ENCODE measurements around the gene MAML3. TPM values are rescaled to one million over a fixed set of nuclear protein-coding genes. Genes with fewer than 3 reads are reported as not detected.

MAML3 gene
- total and polyA plus RNA-seq, 3 experiments from 2014 or later = 0.44 to 0.57 (median 0.52) TPM

DNA sequence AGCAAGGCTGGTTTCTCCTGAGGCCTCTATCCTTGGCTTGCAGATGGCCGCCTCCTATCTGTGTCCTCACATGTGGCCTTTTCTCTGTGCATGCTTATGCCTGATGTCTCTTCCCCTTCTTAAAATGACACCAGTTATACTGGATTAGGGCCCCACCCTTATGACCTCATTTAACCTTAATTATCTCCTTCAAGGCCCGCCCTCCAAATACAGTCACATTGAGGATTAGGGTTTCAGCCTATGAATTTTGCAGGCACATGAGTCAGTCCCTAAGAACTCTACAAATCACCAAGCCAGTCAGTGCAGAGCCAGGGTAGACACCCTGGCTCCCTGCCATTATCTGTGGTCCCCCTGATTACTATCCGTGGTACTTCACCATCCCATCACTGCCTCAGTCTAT lies 51.6 kb downstream of the MAML3 start:
- Histone ChIP-seq H3K27me3 (ENCODE audit: insufficient read depth, low read length, poor library complexity, severe bottlenecking) (no peaks in the 10 kb centered on the region), H3K36me3 (ENCODE audit: insufficient read depth, low read length) (no peaks in the 10 kb centered on the region), H3K4me1 (ENCODE audit: insufficient read depth, low read length) (peaks cover 15% of the 10 kb centered on the region), H3K4me3 (ENCODE audit: low read length) (no peak overlapping the region), H3K9me3 (ENCODE audit: low read length) (no peaks in the 10 kb centered on the region), H3K27ac (ENCODE audit: low read depth, low read length) (no peak overlapping the region)
- peaks cover 7 to 29% (median 17%) of the 10 kb centered on the region in 3 donors for H3K4me1 Mint-ChIP-seq
- no peak for DNase-seq
- no peaks in the 10 kb centered on the region for H3K27me3 Mint-ChIP-seq
- peaks cover 0 to 6% (median 0%) of the 10 kb centered on the region in 5 donors for H3K9me3 Mint-ChIP-seq
- peak overlapping the region in 1 of 8 donors; percentile 52 for H3K27ac Mint-ChIP-seq
- peaks cover 0 to 8% (median 2%) of the 10 kb centered on the region in 3 donors for H3K36me3 Mint-ChIP-seq
- H3K4me3 Mint-ChIP-seq = no peak overlapping the region
- POLR2A ChIA-PET = no interaction called here
- CTCF ChIA-PET = no interaction called here

DNA sequence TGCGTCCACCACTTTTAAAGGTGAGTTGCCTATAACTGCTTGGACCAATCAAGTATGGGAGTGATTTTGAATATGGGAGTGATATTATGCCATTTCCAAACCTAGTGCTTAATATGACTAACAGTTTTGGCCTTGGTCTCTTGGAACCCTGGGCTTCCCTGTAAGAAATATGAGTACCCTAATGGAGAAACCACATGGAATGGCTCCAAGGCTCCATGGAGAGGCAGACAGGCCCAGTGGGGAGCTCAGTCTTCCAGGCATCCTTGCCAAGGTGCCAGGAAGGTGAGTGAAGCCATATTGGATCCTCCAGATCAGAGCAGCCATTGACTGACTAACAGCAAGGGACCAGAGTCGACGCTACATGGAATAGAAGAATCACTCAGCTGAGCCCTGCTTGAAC lies 53.2 kb downstream of the MAML3 start:
- H3K36me3 ChIP-seq (ENCODE audit: insufficient read depth, low read length) = no peaks in the 10 kb centered on the region
- Mint-ChIP-seq H3K4me1 (peaks cover 20 to 45% (median 28%) of the 10 kb centered on the region in 3 donors), H3K27me3 (no peaks in the 10 kb centered on the region), H3K27ac (no peak overlapping the region), H3K36me3 (peaks cover 0 to 8% (median 0%) of the 10 kb centered on the region in 3 donors), H3K9me3 (peaks cover 0 to 4% (median 0%) of the 10 kb centered on the region in 5 donors), H3K4me3 (no peak overlapping the region)
- peaks cover 31% of the 10 kb centered on the region for H3K4me1 ChIP-seq (ENCODE audit: insufficient read depth, low read length)
- no peaks in the 10 kb centered on the region for H3K9me3 ChIP-seq (ENCODE audit: low read length)
- H3K27ac ChIP-seq (ENCODE audit: low read depth, low read length) = no peak overlapping the region
- POLR2A ChIA-PET = no interaction called here
- no peak for DNase-seq
- CTCF ChIA-PET = no interaction called here
- no peak overlapping the region for H3K4me3 ChIP-seq (ENCODE audit: low read length)
- no peaks in the 10 kb centered on the region for H3K27me3 ChIP-seq (ENCODE audit: insufficient read depth, low read length, poor library complexity, severe bottlenecking)

DNA sequence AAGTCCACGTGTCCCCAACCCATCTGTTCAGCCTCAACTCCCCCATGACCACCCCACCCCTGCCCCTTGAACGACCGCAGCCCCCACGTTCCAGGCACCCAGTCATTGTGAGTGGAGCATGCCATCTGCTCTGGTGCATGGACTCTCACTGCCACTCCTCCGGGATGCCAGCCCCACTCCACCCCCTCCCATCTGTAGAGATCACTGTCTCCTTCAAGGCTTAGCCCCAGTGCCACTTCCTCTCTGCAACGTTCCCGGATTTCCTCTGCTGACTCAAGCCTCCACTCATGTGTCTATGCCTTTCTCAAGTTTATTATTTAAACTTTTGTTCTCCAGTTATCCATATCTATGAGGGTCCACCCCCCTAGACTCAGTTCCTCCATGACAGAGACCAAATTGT lies 54.0 kb downstream of the MAML3 start:
- H3K36me3 Mint-ChIP-seq = peaks cover 0 to 8% (median 0%) of the 10 kb centered on the region in 3 donors
- ChIA-PET CTCF (no interaction called here), POLR2A (no interaction called here)
- peaks cover 39% of the 10 kb centered on the region for H3K4me1 ChIP-seq (ENCODE audit: insufficient read depth, low read length)
- H3K36me3 ChIP-seq (ENCODE audit: insufficient read depth, low read length) = no peaks in the 10 kb centered on the region
- DNase-seq = no peak
- no peak overlapping the region for H3K27ac ChIP-seq (ENCODE audit: low read depth, low read length)
- H3K4me3 Mint-ChIP-seq = peak overlapping the region in 2 of 7 donors; percentile 3 to 7
- H3K9me3 Mint-ChIP-seq = peaks cover 0 to 4% (median 0%) of the 10 kb centered on the region in 5 donors
- peaks cover 28 to 52% (median 36%) of the 10 kb centered on the region in 3 donors for H3K4me1 Mint-ChIP-seq
- peaks cover 0 to 3% of the 10 kb centered on the region in 2 donors for H3K27me3 Mint-ChIP-seq
- H3K9me3 ChIP-seq (ENCODE audit: low read length) = no peaks in the 10 kb centered on the region
- H3K27me3 ChIP-seq (ENCODE audit: insufficient read depth, low read length, poor library complexity, severe bottlenecking) = no peaks in the 10 kb centered on the region
- H3K27ac Mint-ChIP-seq = peak overlapping the region in 1 of 8 donors; percentile 28
- no peak overlapping the region for H3K4me3 ChIP-seq (ENCODE audit: low read length)

DNA sequence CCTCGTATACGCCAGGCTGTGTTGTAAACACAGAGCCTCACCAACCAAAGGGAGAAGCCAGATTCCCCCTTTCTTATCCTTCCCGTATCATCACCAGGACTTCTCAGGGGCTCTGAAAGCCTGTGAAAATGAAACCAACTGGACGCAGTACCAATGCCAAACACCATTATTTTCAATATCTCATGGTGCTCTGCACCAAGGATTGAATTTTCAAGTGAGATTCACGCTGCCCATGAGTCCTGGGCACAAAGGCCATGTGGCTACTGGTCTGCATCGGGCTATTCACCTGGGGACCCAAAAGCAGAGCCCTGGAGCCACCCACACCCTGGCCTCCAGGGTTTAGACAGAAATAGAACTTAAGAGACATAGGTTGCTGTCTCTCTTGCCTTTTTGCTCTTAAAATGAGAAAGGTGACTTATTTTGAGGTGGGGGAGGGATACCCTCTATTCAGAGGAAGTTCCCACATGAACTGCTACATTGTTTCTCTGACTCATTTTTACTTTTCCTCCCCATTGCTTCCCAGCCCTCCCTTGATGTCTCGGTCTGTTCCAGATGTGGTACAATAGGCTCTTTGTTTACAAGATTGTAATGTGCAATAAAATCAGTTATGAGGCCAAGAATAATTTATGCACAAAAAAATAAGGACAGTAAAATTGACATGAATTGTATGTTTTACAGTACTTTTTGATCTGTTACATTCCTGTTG lies 55.4 kb downstream of the MAML3 start:
- Mint-ChIP-seq H3K27ac (peak overlapping the region in 1 of 8 donors; percentile 50), H3K4me1 (peaks cover 31 to 60% (median 41%) of the 10 kb centered on the region in 3 donors), H3K36me3 (peaks cover 0 to 8% (median 0%) of the 10 kb centered on the region in 3 donors), H3K27me3 (peaks cover 0 to 3% of the 10 kb centered on the region in 2 donors), H3K9me3 (peaks cover 0 to 4% (median 0%) of the 10 kb centered on the region in 5 donors), H3K4me3 (no peak overlapping the region)
- ChIA-PET POLR2A (no interaction called here), CTCF (no interaction called here)
- Histone ChIP-seq H3K9me3 (ENCODE audit: low read length) (no peaks in the 10 kb centered on the region), H3K36me3 (ENCODE audit: insufficient read depth, low read length) (no peaks in the 10 kb centered on the region), H3K27ac (ENCODE audit: low read depth, low read length) (no peak overlapping the region), H3K4me3 (ENCODE audit: low read length) (no peak overlapping the region), H3K27me3 (ENCODE audit: insufficient read depth, low read length, poor library complexity, severe bottlenecking) (no peaks in the 10 kb centered on the region), H3K4me1 (ENCODE audit: insufficient read depth, low read length) (peaks cover 49% of the 10 kb centered on the region)
- no peak for DNase-seq

DNA sequence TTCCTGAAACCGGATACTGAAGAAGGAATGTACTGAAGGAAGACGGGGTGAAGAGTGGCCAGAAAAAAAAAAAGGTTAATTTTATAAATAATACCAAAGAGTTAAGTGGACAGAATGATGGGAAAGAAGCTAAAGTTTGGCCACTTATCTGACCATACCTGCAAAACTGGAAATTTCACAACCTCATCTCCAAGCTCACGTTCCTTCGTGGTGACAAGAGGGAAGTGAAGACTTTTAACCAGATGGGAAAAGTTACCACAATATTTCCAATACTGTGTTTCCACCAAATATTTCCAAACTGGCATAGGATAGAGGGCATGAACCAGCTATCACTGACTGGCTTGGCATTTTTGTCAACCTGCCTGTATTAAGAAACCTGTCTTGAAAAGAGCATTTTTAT lies 56.4 kb downstream of the MAML3 start:
- Mint-ChIP-seq H3K4me3 (peak overlapping the region in 1 of 7 donors; percentile 36), H3K27ac (peak overlapping the region in 1 of 8 donors; percentile 82), H3K27me3 (peaks cover 0 to 3% of the 10 kb centered on the region in 2 donors), H3K4me1 (peaks cover 31 to 51% (median 36%) of the 10 kb centered on the region in 3 donors), H3K36me3 (peaks cover 0 to 8% (median 0%) of the 10 kb centered on the region in 3 donors), H3K9me3 (peaks cover 0 to 2% (median 0%) of the 10 kb centered on the region in 5 donors)
- Histone ChIP-seq H3K4me3 (ENCODE audit: low read length) (no peak overlapping the region), H3K27me3 (ENCODE audit: insufficient read depth, low read length, poor library complexity, severe bottlenecking) (no peaks in the 10 kb centered on the region), H3K9me3 (ENCODE audit: low read length) (no peaks in the 10 kb centered on the region), H3K4me1 (ENCODE audit: insufficient read depth, low read length) (peaks cover 49% of the 10 kb centered on the region), H3K27ac (ENCODE audit: low read depth, low read length) (no peak overlapping the region), H3K36me3 (ENCODE audit: insufficient read depth, low read length) (no peaks in the 10 kb centered on the region)
- POLR2A ChIA-PET = no interaction called here
- CTCF ChIA-PET = no interaction called here
- DNase-seq = no peak

DNA sequence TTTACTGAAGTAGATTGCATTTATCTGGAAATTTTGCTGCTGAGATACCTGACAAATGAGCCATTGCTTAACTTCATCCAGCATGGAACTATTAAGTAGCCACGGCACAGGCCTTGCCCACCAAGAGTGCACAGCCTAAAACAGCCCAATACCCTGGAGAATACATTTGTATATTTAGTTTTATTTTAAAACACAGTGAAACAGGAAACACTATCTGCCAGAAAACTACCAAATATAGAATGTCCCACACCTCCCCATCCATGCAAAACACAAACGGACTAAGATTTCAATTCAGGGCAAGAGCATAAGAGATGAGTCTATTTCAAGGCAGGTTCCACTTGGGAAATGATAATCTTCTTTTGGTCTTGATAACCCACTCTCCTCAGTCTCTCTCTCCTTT lies 57.1 kb downstream of the MAML3 start:
- peak overlapping the region in 5 of 8 donors; percentile 5 to 91 (median 90) for H3K27ac Mint-ChIP-seq
- H3K9me3 Mint-ChIP-seq = no peaks in the 10 kb centered on the region
- CTCF ChIA-PET = no interaction called here
- Histone ChIP-seq H3K36me3 (ENCODE audit: insufficient read depth, low read length) (no peaks in the 10 kb centered on the region), H3K27me3 (ENCODE audit: insufficient read depth, low read length, poor library complexity, severe bottlenecking) (no peaks in the 10 kb centered on the region), H3K27ac (ENCODE audit: low read depth, low read length) (no peak overlapping the region), H3K4me3 (ENCODE audit: low read length) (no peak overlapping the region), H3K4me1 (ENCODE audit: insufficient read depth, low read length) (peaks cover 49% of the 10 kb centered on the region), H3K9me3 (ENCODE audit: low read length) (no peaks in the 10 kb centered on the region)
- POLR2A ChIA-PET = no interaction called here
- peaks cover 0 to 1% (median 0%) of the 10 kb centered on the region in 3 donors for H3K36me3 Mint-ChIP-seq
- H3K4me3 Mint-ChIP-seq = no peak overlapping the region
- peaks cover 31 to 49% (median 36%) of the 10 kb centered on the region in 3 donors for H3K4me1 Mint-ChIP-seq
- DNase-seq = no peak
- H3K27me3 Mint-ChIP-seq = peaks cover 0 to 3% of the 10 kb centered on the region in 2 donors

DNA sequence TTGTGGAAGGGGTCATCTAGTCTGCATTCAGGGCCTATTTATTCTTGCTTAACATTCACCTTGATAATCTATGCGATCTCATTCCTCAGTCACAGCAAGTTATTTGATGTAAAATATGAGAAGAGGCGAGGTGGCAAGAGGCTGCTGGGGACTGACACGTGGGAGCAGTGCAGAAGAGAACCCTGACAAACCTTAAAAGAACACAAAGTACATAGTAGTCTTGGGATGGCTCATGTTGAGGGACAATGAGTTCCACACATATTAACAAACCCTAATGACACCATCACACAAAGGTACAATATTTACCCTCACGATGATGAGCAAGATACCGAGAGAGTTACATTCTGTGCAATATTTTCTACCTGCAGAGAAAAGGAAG lies 57.5 kb downstream of the MAML3 start:
- Histone ChIP-seq H3K36me3 (ENCODE audit: insufficient read depth, low read length) (no peaks in the 10 kb centered on the region), H3K27me3 (ENCODE audit: insufficient read depth, low read length, poor library complexity, severe bottlenecking) (no peaks in the 10 kb centered on the region), H3K4me3 (ENCODE audit: low read length) (no peak overlapping the region), H3K9me3 (ENCODE audit: low read length) (no peaks in the 10 kb centered on the region), H3K27ac (ENCODE audit: low read depth, low read length) (no peak overlapping the region), H3K4me1 (ENCODE audit: insufficient read depth, low read length) (peaks cover 49% of the 10 kb centered on the region)
- Mint-ChIP-seq H3K4me3 (peak overlapping the region in 6 of 7 donors; percentile 28 to 82 (median 74)), H3K27me3 (peaks cover 0 to 3% of the 10 kb centered on the region in 2 donors), H3K9me3 (no peaks in the 10 kb centered on the region), H3K4me1 (peaks cover 31 to 49% (median 36%) of the 10 kb centered on the region in 3 donors), H3K27ac (peak overlapping the region in 7 of 8 donors; percentile 36 to 91 (median 90)), H3K36me3 (no peaks in the 10 kb centered on the region)
- DNase-seq = no peak
- POLR2A ChIA-PET = interaction anchor here (0.7 to 0.8 kb wide), 2 partner anchors 54 to 56 kb away, joined by 4 read pairs; no protein-coding TSS in a partner anchor
- CTCF ChIA-PET = no interaction called here

DNA sequence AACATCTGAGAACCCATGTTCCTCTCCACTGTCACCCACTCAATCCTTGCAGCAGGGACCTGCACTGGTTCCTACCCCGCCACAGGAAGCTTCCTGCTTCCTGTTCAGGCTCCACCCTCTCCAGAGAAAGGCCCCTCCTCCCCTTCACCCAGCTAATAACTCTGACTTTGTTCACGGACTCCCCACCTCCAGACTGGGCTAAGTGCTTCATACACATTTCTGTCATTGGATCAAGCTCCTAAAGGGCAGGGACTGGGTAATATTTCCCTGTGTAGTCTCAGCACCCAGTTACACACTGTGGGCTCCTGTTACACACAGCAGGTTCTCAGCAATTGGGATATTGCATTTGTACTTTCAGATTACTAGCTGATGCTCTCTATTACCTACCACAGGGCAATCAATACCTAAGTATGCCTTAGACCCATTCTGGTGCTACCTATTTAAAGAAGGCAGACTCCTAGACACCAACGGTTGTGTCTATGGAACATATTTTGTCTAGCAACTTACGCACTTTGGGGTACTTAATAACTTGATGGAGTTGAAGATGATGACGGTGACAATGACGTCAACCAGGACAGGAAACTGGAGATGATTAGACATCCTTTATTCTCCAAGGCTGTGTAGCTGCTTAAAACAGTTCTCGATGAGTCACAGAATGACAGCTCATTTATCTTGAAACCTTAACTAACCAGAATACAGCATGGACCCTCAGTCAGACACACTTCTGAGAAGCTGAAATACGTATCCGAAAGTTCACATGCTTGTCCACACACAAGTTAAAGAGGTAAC lies 58.1 kb downstream of the MAML3 start:
- Histone ChIP-seq H3K4me1 (ENCODE audit: insufficient read depth, low read length) (peaks cover 49% of the 10 kb centered on the region), H3K27ac (ENCODE audit: low read depth, low read length) (no peak overlapping the region), H3K36me3 (ENCODE audit: insufficient read depth, low read length) (no peaks in the 10 kb centered on the region), H3K27me3 (ENCODE audit: insufficient read depth, low read length, poor library complexity, severe bottlenecking) (no peaks in the 10 kb centered on the region), H3K4me3 (ENCODE audit: low read length) (peak overlapping the region; percentile 48), H3K9me3 (ENCODE audit: low read length) (no peaks in the 10 kb centered on the region)
- H3K36me3 Mint-ChIP-seq = no peaks in the 10 kb centered on the region
- ChIA-PET CTCF (no interaction called here), POLR2A (interaction anchor here (0.7 to 0.8 kb wide), 2 partner anchors 54 to 57 kb away, joined by 4 read pairs; no protein-coding TSS in a partner anchor)
- H3K9me3 Mint-ChIP-seq = no peaks in the 10 kb centered on the region
- H3K27me3 Mint-ChIP-seq = peaks cover 0 to 3% of the 10 kb centered on the region in 2 donors
- peak overlapping the region; percentile 65 to 82 (median 76) for H3K4me3 Mint-ChIP-seq
- peaks cover 31 to 49% (median 36%) of the 10 kb centered on the region in 3 donors for H3K4me1 Mint-ChIP-seq
- DNase-seq = peak in 4 of 5 donors; percentile 8 to 69 (median 58)
- H3K27ac Mint-ChIP-seq = peak overlapping the region; percentile 80 to 98 (median 90)

All from CD8-positive, alpha-beta memory T cell (primary cell).